ENCODE data around the gene CA10. TPM values are rescaled to one million over a fixed set of nuclear protein-coding genes. Genes with fewer than 3 reads are reported as not detected.

Gene CA10
- total RNA-seq, 1 donor from 2014 or later, result 1.3 TPM

GRCh38 chr17:51841669-51842068 lies 316.8 kb downstream of the CA10 start:
- no peak for TF ChIP-seq CTCF (IDR thresholded peaks at IDR 0.05; ENCODE audit: partially characterized antibody, unreplicated experiment)
- Mint-ChIP-seq H3K4me3 (ENCODE audit: unreplicated experiment) (no peak overlapping the region), H3K4me1 (ENCODE audit: low read depth, unreplicated experiment) (peaks cover 14% of the 10 kb centered on the region), H3K27ac (ENCODE audit: unreplicated experiment) (no peak overlapping the region), H3K9me3 (ENCODE audit: unreplicated experiment) (no peaks in the 10 kb centered on the region), H3K36me3 (ENCODE audit: unreplicated experiment) (no peaks in the 10 kb centered on the region), H3K27me3 (ENCODE audit: unreplicated experiment) (no peaks in the 10 kb centered on the region)
- no peak for DNase-seq

- no peak overlapping the region for H3K4me3 Mint-ChIP-seq (ENCODE audit: unreplicated experiment)
- H3K9me3 Mint-ChIP-seq (ENCODE audit: unreplicated experiment), result no peaks in the 10 kb centered on the region
- no peaks in the 10 kb centered on the region for H3K27me3 Mint-ChIP-seq (ENCODE audit: unreplicated experiment)
- H3K36me3 Mint-ChIP-seq (ENCODE audit: unreplicated experiment), result no peaks in the 10 kb centered on the region
- TF ChIP-seq CTCF (IDR thresholded peaks at IDR 0.05; ENCODE audit: partially characterized antibody, unreplicated experiment), result no peak
- peaks cover 7% of the 10 kb centered on the region for H3K4me1 Mint-ChIP-seq (ENCODE audit: low read depth, unreplicated experiment)
- H3K27ac Mint-ChIP-seq (ENCODE audit: unreplicated experiment), result no peak overlapping the region
- no peak for DNase-seq
Measured at GRCh38 chr17:51840688-51841087, 317.8 kb downstream of the CA10 start.

- no peak overlapping the region for H3K4me3 Mint-ChIP-seq (ENCODE audit: unreplicated experiment)
- no peaks in the 10 kb centered on the region for H3K27me3 Mint-ChIP-seq (ENCODE audit: unreplicated experiment)
- no peaks in the 10 kb centered on the region for H3K9me3 Mint-ChIP-seq (ENCODE audit: unreplicated experiment)
- TF ChIP-seq CTCF (IDR thresholded peaks at IDR 0.05; ENCODE audit: partially characterized antibody, unreplicated experiment), result no peak
- no peaks in the 10 kb centered on the region for H3K36me3 Mint-ChIP-seq (ENCODE audit: unreplicated experiment)
- no peak for DNase-seq
- no peak overlapping the region for H3K27ac Mint-ChIP-seq (ENCODE audit: unreplicated experiment)
- H3K4me1 Mint-ChIP-seq (ENCODE audit: low read depth, unreplicated experiment), result peaks cover 2% of the 10 kb centered on the region
Measured at GRCh38 chr17:51833620-51834019, 324.9 kb downstream of the CA10 start.

- no peak for DNase-seq
- no peaks in the 10 kb centered on the region for H3K27me3 Mint-ChIP-seq (ENCODE audit: unreplicated experiment)
- no peak overlapping the region for H3K4me3 Mint-ChIP-seq (ENCODE audit: unreplicated experiment)
- no peaks in the 10 kb centered on the region for H3K9me3 Mint-ChIP-seq (ENCODE audit: unreplicated experiment)
- no peaks in the 10 kb centered on the region for H3K4me1 Mint-ChIP-seq (ENCODE audit: low read depth, unreplicated experiment)
- H3K27ac Mint-ChIP-seq (ENCODE audit: unreplicated experiment), result no peak overlapping the region
- no peaks in the 10 kb centered on the region for H3K36me3 Mint-ChIP-seq (ENCODE audit: unreplicated experiment)
- no peak for TF ChIP-seq CTCF (IDR thresholded peaks at IDR 0.05; ENCODE audit: partially characterized antibody, unreplicated experiment)
Measured at GRCh38 chr17:51833045-51833444, 325.5 kb downstream of the CA10 start.

- Mint-ChIP-seq H3K27me3 (ENCODE audit: unreplicated experiment) (no peaks in the 10 kb centered on the region), H3K9me3 (ENCODE audit: unreplicated experiment) (no peaks in the 10 kb centered on the region), H3K27ac (ENCODE audit: unreplicated experiment) (no peak overlapping the region), H3K4me3 (ENCODE audit: unreplicated experiment) (no peak overlapping the region), H3K36me3 (ENCODE audit: unreplicated experiment) (no peaks in the 10 kb centered on the region), H3K4me1 (ENCODE audit: low read depth, unreplicated experiment) (no peaks in the 10 kb centered on the region)
- no peak for TF ChIP-seq CTCF (IDR thresholded peaks at IDR 0.05; ENCODE audit: partially characterized antibody, unreplicated experiment)
- no peak for DNase-seq
Measured at GRCh38 chr17:51830886-51831285, 327.6 kb downstream of the CA10 start.

All from glutamatergic neuron (in vitro differentiated cells).